ENCODE results near the gene PDE9A.
"Not testable (repeated sequence)": the region's sequence is repeated elsewhere in the genome, so short reads cannot be mapped to it uniquely, and the experiment has no call there.

Gene PDE9A

DNA sequence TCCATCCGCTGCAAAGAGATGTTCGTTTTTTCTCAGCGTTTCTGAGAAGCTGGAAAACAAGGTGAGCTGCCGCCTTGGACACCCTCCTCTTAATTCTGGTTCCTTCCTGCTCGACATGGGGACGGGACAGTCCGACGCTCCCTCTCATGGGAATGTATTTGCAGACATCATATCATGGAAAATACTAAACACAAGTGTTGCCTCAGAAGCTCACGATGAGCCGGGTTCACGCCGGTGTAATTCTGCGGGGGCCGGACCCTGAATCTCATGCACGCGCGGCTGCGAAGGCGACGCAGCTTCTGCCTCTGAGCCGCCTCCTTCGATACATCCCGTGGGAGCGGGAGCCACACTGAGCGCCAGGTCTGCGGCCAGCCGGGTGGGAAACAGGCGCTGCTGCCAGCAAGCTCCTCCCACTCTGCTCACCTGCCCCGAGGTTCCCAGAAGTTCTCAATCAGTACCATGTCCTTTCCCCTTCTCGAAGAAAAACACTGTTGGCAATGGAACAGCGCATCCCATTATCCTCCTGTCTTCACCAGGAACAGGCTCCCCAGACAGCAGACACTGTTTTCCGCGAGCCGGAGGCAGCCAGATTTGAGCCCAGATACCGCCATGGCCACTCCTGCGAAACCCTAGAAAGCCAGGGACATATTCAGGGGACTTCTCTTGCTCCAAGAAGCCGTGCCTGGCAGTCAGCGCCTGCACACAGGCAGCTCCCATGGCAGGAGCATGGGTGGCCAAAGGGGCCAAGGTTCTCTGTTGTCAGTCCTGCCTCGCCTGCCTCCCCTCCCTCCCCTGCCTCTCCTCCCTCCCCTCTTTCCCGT is 127.9 kb downstream of the PDE9A start:
- DNase-seq, result no peak

DNA sequence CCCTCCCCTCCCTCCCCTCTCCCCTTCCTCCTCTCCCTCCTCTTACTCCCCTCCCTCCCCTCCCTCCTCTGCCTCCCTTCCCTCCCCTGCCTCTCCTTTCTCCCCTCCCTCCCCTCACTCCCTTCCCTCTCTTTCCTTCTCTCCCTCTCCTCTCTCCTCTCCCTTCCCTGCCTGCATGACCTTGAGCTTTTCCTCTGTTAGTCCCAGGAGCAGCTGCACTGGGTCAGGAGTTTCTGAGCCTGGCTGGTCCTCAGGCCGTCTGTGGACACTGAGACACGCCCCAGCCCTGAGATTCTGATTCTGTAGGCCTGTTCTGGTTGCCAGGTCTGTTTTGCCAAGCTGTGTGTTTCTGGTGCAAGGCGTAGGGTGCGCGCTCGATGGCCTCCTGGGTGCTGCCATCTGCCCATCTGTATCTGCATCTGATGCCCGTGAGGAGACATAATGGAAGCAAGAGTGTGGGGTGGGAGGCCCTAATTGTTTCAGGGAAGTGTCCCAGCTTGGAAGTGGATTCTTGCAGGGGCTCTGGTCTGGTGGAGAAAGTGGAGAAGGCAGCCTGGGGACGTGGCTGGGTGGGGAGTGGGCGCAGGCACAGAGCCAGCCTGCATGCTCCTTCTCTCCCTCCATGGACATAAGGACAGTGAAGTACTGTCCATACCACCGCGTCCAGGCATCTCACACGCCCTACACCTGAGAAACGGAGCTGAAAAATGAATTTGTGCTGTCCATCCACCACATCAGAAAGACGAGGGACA is 128.7 kb downstream of the PDE9A start:
- DNase-seq, result no peak

DNA sequence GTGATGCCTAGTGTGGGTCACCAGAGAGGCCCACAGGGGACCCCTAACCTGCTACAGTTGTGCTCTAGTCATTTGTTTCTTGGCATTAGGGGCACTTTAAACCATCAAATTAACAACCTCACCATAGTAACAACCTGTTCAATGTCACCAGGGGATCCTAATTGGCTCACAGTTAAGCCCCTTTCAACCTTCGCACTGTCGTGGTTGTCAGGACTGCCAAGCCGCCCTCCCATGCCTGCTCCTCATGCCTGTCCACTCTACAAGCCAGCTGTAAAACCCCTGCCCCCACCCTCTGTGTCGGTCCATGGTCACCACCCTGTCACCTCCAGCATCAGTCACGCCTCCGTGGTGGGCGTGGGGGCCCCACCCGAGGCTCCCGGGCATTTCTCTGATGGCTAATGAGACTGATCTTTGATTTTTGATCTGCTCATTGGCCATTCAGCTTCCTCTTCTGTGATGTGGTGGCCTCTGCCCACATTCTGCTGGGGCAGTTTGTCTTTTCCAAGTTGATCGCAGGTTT is 129.4 kb downstream of the PDE9A start:
- DNase-seq, result no peak

DNA sequence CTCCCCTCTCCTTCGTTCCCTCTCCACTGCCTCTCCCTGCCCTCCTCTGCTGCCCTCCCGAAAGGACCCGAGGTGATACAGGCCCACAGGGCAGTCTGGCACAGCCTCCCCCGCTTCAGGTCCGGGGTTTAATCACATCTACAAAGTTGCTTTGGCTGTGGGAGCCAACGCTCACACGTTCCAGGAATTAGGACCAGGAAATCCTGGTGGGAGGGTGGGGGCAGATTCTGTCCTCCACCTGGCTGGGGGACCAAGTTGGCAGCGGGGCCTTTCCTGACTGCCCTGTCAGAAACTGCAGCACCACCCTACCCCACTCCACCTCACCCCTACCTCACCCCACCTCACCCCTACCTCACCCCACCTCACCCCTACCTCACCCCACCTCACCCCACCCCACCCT is 130.9 kb downstream of the PDE9A start:
- DNase-seq, result no peak

DNA sequence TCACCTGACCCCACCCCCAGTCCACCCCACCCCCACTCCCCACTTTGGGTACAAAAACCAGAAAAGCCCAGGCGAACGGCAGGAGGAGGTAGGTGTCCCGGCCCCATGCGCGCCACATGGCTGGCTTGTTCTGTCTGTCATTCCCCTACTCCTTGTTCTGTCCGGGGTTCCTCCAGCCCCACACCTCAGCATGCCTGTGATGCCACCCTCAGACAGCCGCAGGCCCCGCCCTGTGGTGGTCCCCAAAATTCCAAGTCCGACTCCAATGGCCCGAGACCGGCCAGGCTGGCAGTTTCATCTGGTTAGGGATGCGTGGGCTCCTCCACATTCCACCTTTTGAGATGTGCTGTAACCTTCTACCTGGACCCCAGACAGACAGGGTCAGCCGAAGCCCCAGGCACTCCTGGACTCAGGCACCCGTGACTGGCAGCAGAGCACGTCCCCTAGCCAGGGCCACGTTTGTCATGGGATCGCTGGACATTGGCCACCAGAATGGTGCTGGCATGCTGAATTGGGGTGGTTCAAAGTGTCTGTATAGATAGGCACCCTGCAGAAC is 131.6 kb downstream of the PDE9A start:
- no peak for DNase-seq

DNA sequence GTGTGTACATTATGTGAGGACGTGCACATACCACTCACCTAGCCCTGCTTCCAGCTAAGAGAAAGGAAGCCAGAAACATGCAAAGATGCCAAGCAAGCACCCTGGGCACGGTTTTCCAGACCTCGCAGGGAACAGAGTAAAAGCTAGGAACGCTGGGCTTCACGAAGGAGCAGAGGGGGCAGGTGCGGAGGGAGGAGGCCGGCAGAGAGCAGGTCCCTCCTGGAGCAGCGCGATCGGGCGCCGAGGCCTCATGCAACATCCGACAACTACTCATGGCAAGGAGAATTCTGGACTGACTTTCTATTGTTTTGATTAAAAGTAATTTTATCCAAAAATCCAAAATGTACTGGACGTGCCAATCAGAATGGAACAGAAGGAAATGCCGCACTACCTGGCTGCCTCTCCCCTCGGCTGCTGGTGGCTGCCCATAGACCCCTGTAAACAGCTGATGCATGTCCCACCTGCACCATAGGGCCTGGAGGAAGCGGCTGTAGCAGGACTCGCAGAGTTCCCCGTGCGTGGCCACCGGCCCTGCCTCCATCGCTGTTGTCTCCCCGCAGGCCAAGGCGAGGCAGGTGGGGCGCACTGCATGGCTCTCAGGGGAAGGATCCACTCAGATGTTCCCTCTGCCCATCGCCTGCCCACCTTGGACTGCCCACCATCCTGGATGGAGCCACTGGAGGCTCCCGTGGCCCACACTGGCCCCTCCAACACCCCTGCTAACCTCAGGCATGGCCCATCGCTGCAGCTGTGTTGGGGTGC is 132.4 kb downstream of the PDE9A start:
- no peak for DNase-seq

DNA sequence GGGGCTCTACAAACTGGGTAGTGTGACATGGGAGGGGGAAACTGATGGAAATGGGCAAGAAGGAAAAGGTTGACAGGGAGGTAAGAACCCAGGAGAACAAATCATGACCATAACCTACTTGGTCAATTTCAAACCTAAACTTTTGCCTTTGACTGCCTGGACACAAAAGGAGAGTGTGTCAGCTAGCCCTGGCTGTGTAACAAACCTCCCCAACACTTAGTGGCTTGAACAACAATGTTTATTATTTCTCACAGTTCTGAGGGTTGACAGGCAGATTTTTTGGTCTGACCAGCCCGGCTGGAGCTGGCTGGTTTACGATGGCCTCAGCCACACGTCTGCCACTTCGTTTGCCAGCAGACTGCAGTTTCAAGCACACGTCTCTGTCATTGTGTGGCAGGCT is 133.5 kb downstream of the PDE9A start:
- no peak for DNase-seq

DNA sequence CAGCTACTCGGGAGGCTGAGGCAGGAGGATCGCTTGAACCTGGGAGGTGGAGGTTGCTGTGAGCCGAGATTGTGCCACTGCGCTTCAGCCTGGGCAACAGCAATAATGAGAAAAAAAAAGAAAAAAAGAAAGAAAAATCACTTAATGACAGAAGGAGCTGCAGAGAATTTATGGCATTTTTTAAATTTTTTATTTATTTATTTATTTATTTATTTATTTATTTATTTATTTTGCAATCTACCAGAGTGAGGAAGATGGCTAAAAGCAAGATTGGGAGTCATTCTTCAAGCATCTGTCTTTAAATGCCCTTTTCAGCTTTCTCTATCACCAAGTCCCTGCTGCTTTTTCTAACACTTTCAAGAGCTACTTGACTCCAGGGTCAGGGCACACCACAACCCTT is 134.2 kb downstream of the PDE9A start:
- no peak for DNase-seq

DNA sequence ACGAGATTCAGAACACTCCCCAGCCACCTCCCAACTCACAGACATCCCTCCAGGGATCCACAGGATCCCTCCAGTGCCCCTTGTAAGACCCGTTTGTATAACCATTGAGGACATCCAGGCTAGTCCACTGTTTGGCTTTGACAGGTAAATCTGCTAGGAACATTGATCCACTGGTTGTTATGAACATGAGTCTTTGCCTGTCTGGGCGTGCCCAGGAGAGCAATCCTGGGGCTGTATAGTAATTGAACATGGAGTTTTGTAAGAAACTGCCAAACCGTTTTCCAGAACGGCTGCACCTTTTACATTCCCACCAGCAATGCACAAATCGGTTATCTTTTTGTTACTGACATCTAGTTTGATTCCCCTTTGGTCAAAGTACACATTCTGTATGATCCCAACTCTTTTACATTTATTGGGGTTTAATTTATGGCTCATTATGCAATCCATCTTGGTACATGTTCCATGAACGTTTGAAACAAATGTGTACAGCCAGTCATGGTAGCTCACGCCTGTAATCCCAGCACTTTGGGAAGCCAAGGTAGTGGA is 137.2 kb downstream of the PDE9A start:
- no peak for DNase-seq

DNA sequence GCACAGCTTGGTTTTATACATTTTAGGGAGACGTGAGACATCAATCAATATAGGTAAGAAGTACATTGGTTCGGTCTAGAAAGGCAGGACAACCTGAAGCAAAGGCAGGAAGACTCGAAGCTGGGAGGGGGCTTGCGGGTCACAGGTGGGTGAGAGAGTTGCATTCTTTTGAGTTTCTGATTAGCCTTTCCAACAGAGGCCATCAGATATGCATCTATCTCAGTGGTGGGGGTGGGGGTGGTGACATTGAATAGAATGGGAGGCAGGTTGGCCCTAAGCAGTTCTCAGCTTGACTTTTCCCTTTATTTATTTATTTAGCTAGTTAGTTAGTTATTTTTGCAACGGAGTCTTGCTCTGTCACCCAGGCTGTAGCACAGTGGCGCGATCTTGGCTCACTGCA is 140.4 kb downstream of the PDE9A start:
- DNase-seq, result no peak

DNA sequence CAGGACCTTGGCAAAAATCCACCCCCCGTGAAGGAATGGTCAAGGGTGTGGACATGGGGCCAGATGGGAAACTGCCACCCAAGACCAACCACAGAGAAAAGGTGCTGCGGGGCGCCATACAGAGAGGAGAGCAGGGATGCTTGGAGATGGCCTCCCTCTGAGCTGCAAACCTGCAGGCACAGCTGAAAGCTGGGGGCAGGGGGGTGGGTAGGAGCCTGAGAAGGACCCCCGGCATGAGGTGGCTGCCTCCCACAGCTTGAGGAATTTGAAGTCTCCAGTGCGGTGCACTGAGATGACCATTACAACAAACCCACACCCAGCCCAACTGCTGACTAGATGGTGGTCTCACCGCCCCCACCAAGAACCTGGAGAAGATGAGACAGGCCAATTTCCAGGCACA is 141.1 kb downstream of the PDE9A start:
- no peak for DNase-seq

DNA sequence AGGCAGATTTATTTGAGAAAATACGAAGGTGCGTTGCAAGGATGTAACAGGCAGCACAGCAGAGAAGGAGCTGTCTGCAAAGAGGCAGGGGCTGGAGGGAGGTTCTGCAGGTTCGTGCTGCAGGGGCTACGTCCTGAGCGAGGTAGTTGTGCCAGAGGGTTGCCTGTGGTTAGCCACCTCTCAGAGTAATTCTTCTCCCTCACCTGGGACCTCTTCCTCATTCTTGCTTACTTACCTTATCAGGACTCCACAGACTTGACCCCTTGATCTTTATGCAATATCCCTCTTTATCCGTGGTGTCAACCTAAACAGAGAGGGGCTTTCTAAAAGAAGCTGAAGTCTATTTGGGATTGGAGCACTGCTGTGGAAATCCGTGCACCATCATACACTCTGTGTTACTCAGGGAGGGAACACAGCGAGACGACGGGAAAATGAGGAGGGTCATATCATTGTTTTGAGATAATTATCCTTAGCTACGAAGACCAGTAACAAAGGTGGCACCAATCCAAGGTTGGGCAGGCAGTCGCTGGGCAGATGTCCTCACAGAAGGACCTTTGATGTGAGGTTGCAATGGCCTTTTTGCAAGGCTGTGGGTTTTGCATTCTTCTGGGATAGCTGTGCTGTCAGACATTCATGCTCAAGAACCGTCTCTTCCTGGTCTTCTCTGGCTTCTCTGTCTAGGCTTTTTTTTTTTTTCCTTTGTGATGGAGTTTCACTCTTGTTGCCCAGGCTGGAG is 143.1 kb downstream of the PDE9A start:
- no peak for DNase-seq

DNA sequence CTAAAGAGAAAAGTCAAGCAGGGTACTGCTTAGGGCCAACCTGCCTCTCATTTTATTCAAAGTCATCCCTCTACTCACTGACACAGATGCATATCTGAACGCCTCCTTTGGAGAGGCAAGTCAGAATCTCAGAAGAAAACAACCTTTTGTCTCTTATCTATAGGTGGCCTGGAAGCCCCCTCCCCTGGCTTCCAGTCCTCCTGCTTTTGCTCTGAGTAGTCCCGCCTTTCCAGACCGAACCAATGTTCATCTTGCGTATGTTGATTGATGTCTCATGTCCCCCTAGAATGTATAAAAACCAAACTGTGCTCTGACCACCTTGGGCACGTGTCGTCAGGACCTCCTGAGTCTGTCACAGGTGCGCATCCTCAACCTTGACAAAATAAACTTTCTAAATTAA is 144.1 kb downstream of the PDE9A start:
- DNase-seq, result no peak

DNA sequence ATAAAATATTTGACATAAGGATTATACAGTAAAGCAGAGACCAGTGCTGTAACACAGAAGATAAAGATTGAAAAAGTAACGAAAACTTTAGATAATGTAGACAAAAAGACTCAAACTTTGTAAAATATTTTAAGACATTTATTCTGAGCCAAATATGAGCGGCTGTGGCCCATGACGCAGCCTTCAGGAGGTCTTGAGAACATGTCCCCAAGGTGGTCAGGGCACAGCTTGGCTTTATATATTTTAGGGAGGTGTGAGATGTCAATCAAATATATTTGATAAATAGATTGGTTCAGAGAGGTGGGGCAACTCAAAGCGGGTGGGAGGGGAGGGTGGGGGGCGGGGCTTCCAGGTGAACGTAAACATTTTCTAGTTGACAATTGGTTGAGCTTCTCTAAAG is 144.7 kb downstream of the PDE9A start:
- DNase-seq, result no peak

DNA sequence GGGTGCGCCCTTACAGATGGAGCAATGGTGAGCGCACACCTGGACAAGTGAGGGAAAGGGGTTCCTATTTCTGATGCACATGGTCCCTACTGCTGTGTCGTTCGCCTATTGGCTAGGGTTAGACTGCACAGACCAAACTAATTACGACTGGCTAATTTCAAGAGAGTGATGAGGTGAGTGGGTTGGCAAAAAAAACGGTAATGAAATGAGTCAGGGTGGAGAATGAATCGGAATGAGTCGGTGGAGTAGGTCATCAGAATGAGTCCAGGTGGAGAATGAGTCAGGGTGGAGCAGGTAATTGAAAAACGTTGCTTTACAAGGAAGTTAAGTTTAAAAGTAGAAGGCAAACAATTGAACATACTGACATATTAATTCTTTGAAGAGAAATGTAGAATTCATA is 146.1 kb downstream of the PDE9A start:
- DNase-seq, result no peak

DNA sequence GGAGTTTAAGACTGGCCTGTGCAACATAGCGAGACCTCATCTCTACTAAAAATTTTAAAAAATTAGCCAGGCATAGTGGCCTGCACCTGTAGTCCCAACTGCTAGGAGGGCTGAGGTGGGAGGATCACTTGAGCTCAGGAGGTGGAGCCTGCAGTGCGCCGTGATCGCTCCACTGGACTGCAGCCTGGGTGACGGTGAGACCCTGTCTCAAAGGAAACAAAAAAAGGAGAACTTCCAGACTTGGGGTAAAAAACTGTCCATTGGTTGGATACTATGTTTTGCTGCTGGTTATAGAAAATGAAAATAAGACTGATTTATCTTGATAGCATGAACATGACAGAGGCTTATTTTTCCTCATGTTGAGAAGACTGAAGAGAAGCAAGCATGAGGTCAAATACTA is 146.5 kb downstream of the PDE9A start:
- no peak for DNase-seq

DNA sequence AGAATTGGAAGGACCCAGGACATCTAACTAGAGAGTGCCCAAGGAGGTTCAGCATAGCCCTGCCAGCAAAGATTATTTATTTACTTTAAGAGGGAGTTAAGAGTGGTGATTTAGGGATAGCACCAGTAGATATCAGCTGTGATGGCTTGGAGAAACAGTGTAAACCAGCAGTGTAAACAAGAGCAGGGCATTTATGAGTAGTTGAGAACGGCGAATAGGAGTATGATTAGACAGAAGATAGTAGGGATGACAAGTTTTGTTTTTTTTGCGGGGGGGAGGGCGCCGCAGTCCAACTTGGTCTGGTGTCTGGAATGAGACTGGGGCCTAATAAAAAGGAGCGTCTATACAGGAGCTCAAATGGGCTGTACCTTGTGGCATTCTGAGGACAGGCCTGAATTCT is 148.2 kb downstream of the PDE9A start:
- not testable (repeated sequence) for DNase-seq

DNA sequence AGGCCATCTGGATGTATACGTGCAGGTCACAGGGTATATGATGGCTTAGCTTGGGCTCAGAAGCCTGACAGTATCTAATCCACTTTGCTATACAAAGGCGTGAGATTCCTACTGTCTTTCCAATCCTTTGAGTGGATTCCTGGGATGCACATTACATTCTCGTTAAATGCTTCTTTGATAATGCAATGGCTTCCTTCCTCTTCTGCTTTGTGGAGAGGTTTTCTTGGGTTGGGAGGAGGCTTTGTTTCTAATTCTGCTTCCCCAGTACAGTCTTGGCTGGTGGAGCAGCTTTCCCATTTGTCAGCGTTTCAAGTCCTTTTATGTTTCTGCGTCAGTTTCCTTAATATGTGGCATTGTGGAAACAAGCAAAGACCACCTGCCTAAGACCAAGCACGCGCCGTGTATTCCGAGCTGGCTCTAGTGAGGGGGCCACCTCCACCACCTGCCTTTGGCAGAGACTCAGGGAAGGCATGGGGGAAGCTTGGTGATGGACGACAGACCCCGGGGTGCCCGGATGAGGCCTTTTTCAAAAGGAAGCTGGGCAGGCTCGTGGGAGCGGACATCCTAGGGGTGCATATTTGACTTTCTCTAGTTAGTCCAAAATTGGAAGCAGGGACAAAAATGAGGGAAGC is 153.2 kb downstream of the PDE9A start:
- no peak for DNase-seq

DNA sequence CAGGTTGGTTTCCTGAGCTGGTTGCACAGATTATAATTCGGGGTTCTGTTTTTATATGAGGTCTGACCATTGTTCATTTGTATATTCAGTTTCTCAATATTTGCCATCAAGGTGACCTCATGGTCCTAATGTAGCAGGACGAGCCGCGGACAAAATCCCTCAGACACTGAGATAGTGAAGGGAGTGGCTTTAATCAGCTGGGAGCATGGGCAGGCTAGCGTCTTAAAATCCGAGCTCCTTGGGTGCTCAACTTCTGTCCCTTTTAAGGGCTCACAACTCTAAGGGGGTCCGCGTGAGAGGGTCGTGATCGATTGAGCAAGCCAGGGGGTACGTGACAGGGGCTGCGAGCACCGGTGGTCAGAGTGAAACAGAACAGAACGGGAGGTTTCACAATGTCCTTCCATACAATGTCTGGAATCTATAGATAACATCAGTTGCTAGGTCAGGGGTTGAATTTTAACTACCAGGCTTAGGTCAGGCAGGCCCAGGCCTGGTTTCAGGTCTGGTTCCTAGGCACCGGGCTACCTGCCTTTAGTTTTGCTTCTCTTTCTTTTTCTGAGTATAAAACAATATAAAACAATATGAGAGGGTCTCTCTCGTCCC is 154.0 kb downstream of the PDE9A start:
- DNase-seq, result not testable (repeated sequence)

DNA sequence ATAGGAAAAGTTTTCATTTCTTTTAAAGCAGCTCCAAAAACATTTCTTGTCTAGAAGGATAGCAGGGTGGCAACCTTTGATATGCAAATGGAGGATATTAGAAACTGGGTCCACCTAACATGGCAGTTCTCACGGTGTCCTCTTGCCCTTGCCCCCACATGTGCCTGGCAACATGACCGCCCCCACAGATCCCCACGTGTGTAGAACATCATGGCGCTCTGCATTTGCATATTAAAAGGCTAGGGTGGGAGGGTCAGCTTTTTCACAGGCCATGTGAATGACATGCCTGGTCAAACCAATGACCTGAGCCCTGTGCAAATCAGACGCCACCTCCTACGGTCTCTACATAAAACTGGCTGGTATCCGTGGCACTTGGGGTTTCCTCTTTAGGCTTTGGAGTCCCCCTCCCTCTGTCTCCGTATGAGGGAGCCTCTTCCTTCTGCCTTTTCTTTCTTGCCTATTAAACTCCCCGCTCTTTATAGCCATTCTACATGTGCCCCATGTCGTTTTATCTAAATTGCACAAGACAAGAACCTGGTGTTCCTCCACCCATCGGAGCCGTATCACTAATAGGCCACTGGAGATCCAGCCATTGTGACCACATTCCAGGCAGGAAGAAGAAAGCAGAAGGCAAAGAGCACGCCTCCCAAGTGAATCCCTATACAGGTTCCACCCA is 154.7 kb downstream of the PDE9A start:
- DNase-seq, result no peak

DNA sequence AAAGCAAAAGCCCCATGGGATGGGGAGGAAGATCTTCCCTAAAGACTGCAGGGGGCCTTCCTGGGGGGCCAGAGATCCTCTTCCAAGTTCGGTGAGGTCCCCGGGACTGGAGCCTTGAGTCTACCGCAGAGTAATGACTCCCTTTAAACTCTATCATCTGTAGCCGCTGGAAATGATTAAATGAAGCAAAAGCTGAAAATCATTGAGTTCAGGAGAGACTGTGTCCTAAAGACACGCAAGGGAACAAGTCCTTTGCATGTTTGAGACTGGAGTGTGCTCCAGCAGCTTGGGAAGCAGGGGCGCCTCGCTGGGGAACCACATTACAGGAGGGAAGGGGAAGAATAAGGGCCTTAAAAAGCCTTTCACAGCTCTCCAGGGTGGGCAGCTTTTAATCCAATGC is 155.8 kb downstream of the PDE9A start:
- DNase-seq, result no peak
